ENCODE results near the gene EML4.

EML4 gene

DNA sequence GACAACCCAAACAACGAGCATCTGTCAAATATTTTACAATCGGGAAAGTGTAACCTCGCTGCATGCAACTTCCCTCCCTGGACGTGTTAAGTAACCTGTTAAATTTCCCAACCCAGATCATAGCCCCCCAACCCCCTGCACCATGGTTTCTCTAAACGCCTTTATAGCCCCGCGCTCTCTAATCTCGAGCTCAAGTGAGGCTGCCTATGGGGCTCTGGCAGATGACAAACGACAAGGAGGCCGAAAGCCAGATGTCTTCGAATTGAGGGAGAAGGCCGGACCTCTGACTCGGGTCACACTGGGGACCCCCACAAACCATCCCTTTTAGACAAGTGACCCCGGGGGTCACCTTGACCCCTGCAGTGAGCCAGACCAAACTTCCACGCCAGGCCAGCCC, 191.3 kb downstream of the EML4 start:
- Histone ChIP-seq H3K4me1 (ENCODE audit: insufficient read depth, low read length, poor library complexity, severe bottlenecking) (peaks cover 31% of the 10 kb centered on the region), H3K79me2 (ENCODE audit: insufficient read depth, low read length) (peaks cover 52% of the 10 kb centered on the region), H3K4me3 (ENCODE audit: low read length, poor library complexity, severe bottlenecking) (peak overlapping the region; percentile 89), H3K4me2 (ENCODE audit: low read depth, low read length, poor library complexity, severe bottlenecking) (peak overlapping the region; percentile 98), H3K36me3 (ENCODE audit: insufficient read depth, low read length) (no peaks in the 10 kb centered on the region), H3K9me3 (ENCODE audit: insufficient read depth, low read depth, low read length) (no peaks in the 10 kb centered on the region), H3K9me2 (replicated peaks; ENCODE audit: low read depth, low read length) (no peaks in the 10 kb centered on the region), H3K27me3 (ENCODE audit: insufficient read depth, low read length, poor library complexity, severe bottlenecking) (no peaks in the 10 kb centered on the region), H2AFZ (ENCODE audit: low read length) (peak overlapping the region; percentile 91), H3K9ac (ENCODE audit: low read depth, low read length, poor library complexity, severe bottlenecking) (peak overlapping the region; percentile 91), H3F3A (ENCODE audit: low read depth) (no peaks in the 10 kb centered on the region), H4K20me1 (ENCODE audit: insufficient read depth, low read length, poor library complexity, severe bottlenecking) (peaks cover 35% of the 10 kb centered on the region)
- no peak for TF ChIP-seq EZH2phosphoT487 (IDR thresholded peaks at IDR 0.05; ENCODE audit: borderline replicate concordance)
- TF ChIP-seq, protein P1, sequence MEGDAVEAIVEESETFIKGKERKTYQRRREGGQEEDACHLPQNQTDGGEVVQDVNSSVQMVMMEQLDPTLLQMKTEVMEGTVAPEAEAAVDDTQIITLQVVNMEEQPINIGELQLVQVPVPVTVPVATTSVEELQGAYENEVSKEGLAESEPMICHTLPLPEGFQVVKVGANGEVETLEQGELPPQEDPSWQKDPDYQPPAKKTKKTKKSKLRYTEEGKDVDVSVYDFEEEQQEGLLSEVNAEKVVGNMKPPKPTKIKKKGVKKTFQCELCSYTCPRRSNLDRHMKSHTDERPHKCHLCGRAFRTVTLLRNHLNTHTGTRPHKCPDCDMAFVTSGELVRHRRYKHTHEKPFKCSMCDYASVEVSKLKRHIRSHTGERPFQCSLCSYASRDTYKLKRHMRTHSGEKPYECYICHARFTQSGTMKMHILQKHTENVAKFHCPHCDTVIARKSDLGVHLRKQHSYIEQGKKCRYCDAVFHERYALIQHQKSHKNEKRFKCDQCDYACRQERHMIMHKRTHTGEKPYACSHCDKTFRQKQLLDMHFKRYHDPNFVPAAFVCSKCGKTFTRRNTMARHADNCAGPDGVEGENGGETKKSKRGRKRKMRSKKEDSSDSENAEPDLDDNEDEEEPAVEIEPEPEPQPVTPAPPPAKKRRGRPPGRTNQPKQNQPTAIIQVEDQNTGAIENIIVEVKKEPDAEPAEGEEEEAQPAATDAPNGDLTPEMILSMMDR (conservative IDR thresholded peaks at IDR 0.05; ENCODE audit: low read length), result no peak

DNA sequence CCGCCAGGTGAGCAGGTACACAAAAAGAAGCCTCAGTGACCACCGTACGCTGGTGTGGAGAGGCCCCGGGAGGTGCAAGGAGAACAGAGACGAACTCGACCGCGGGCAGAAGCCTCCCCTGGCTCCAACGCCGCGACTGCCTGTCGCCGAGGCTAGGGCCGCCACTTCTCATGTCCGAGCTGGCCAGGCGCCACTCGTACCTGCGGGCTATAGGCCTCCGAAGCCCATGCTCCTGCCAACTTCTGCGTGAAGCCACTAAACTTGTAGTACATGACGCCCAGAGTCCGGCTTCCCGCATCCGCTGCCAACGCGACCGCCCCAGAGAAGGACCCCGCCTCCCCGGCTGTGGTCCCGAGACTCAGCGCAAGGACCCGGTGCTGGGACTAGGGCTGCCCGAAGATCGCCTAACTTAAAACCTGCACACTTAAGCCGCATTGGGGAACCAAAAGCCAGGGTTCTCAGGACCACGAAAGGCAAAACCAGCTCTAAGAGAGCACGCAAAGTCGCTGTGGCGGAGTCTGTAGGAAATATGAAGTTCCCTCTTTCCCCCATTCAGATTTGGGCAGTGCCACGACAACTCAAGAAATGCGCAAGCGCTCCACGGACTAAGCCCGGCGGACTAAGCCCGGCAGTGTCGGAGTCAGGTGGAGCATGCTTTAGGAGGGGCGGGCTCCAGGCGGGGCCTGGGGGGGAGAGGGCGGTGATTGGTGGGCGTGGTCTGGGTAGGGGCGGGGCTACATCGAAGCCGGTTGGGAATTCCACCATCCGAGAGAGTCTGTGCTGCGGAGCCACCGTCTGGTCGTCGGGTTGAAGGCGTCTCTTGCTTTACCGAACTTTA, 192.0 kb downstream of the EML4 start, which contains the start of gene COX7A2L:
Gene COX7A2L (minus strand): TSS at position 328 of the 838 bp plus-strand sequence. CDS start 56 bp downstream, at position 272.
- H2AFZ ChIP-seq (ENCODE audit: low read length), result peak within 1 kb of the TSS; percentile 91
- no peaks in the 10 kb centered on the region for H3K27me3 ChIP-seq (ENCODE audit: insufficient read depth, low read length, poor library complexity, severe bottlenecking)
- peak within 1 kb of the TSS; percentile 89 for H3K4me3 ChIP-seq (ENCODE audit: low read length, poor library complexity, severe bottlenecking)
- H4K20me1 ChIP-seq (ENCODE audit: insufficient read depth, low read length, poor library complexity, severe bottlenecking), result peaks cover 35% of the 10 kb centered on the region
- no peaks in the 10 kb centered on the region for H3K9me2 ChIP-seq (replicated peaks; ENCODE audit: low read depth, low read length)
- no peaks in the 10 kb centered on the region for H3F3A ChIP-seq (ENCODE audit: low read depth)
- H3K4me1 ChIP-seq (ENCODE audit: insufficient read depth, low read length, poor library complexity, severe bottlenecking), result peaks cover 31% of the 10 kb centered on the region
- peaks cover 48% of the 10 kb centered on the region for H3K79me2 ChIP-seq (ENCODE audit: insufficient read depth, low read length)
- H3K9me3 ChIP-seq (ENCODE audit: insufficient read depth, low read depth, low read length), result no peaks in the 10 kb centered on the region
- H3K9ac ChIP-seq (ENCODE audit: low read depth, low read length, poor library complexity, severe bottlenecking), result peak within 1 kb of the TSS; percentile 91
- no peaks in the 10 kb centered on the region for H3K36me3 ChIP-seq (ENCODE audit: insufficient read depth, low read length)
- TF ChIP-seq, protein P1 (conservative IDR thresholded peaks at IDR 0.05; ENCODE audit: low read length), result peak; percentile 39; the same call in 1 of the 2 replicates
- TF ChIP-seq EZH2phosphoT487 (IDR thresholded peaks at IDR 0.05; ENCODE audit: borderline replicate concordance), result no peak
- peak within 1 kb of the TSS; percentile 98 for H3K4me2 ChIP-seq (ENCODE audit: low read depth, low read length, poor library complexity, severe bottlenecking)

DNA sequence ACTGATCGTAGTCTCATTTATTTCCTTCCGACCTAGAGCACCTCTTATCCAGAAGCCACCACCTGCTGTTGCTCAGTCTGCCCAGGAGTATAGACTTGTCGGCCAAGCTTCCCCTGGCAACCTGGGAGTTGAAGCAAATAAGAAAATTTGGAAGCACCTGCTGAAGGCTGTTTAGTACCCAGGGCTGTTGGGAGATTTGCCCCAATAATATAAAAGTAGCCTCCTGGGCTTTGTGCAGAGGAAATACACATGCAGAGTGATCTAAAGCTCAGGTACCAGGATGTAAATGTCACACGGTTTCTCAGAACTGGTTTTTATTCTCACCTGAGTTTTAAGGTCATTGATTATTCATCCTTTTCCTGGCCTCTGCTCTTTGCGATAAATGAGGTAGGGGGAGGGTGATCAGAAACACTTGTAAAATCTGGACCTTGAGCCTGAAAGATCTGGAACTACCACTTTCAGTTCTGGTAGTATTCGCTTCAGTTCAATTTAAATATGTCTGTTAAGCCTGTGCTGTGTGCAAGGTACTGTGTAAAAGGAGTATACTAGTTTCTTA, 192.7 kb downstream of the EML4 start:
- Histone ChIP-seq H2AFZ (ENCODE audit: low read length) (peak overlapping the region; percentile 91), H3K9me2 (replicated peaks; ENCODE audit: low read depth, low read length) (no peaks in the 10 kb centered on the region), H3K9ac (ENCODE audit: low read depth, low read length, poor library complexity, severe bottlenecking) (peak overlapping the region; percentile 91), H3K79me2 (ENCODE audit: insufficient read depth, low read length) (peaks cover 41% of the 10 kb centered on the region), H3K4me1 (ENCODE audit: insufficient read depth, low read length, poor library complexity, severe bottlenecking) (peaks cover 31% of the 10 kb centered on the region), H3K4me2 (ENCODE audit: low read depth, low read length, poor library complexity, severe bottlenecking) (peak overlapping the region; percentile 98), H4K20me1 (ENCODE audit: insufficient read depth, low read length, poor library complexity, severe bottlenecking) (peaks cover 35% of the 10 kb centered on the region), H3F3A (ENCODE audit: low read depth) (no peaks in the 10 kb centered on the region), H3K27me3 (ENCODE audit: insufficient read depth, low read length, poor library complexity, severe bottlenecking) (no peaks in the 10 kb centered on the region), H3K36me3 (ENCODE audit: insufficient read depth, low read length) (no peaks in the 10 kb centered on the region), H3K4me3 (ENCODE audit: low read length, poor library complexity, severe bottlenecking) (peak overlapping the region; percentile 89), H3K9me3 (ENCODE audit: insufficient read depth, low read depth, low read length) (no peaks in the 10 kb centered on the region)
- TF ChIP-seq EZH2phosphoT487 (IDR thresholded peaks at IDR 0.05; ENCODE audit: borderline replicate concordance), result no peak
- TF ChIP-seq, protein P1 (conservative IDR thresholded peaks at IDR 0.05; ENCODE audit: low read length), result no peak; the same call in 1 of the 2 replicates
